Neural progenitor cell (in vitro differentiated cells): Measurements from ENCODE around the gene SURF1.

Experiments
- EZH2 ChIP-seq: fragments of 200-600 bp; sonication (generic); IDR thresholded peaks from 2 replicates; pipeline ENCODE4 v1.6.1; 2017; ENCODE audit warnings: antibody characterized with exemption, mild to moderate bottlenecking, moderate library complexity
- TF ChIP-seq, protein P1 (sequence below): fragments of 200-600 bp; sonication (generic); IDR thresholded peaks from 2 replicates; pipeline ENCODE4 v1.5.1; 2017; ENCODE audit warnings: antibody characterized with exemption, mild to moderate bottlenecking

- TF ChIP-seq, protein P1, sequence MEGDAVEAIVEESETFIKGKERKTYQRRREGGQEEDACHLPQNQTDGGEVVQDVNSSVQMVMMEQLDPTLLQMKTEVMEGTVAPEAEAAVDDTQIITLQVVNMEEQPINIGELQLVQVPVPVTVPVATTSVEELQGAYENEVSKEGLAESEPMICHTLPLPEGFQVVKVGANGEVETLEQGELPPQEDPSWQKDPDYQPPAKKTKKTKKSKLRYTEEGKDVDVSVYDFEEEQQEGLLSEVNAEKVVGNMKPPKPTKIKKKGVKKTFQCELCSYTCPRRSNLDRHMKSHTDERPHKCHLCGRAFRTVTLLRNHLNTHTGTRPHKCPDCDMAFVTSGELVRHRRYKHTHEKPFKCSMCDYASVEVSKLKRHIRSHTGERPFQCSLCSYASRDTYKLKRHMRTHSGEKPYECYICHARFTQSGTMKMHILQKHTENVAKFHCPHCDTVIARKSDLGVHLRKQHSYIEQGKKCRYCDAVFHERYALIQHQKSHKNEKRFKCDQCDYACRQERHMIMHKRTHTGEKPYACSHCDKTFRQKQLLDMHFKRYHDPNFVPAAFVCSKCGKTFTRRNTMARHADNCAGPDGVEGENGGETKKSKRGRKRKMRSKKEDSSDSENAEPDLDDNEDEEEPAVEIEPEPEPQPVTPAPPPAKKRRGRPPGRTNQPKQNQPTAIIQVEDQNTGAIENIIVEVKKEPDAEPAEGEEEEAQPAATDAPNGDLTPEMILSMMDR: no peak
- no peak for TF ChIP-seq EZH2
These were observed 21.5 kb upstream of the SURF1 start for GRCh38 chr9:133377721-133378216.
